ENCODE results near the gene FGF14. TPM values are rescaled to one million over a fixed set of nuclear protein-coding genes. Genes with fewer than 3 reads are reported as not detected.

Gene FGF14
- total RNA-seq, 1 donor from 2014 or later = 0.23 TPM

- Histone ChIP-seq H2AFZ (ENCODE audit: low read depth, low read length) (no peak overlapping the region), H3K36me3 (ENCODE audit: insufficient read depth, low read length) (no peaks in the 10 kb centered on the region), H3K4me1 (ENCODE audit: insufficient read depth, low read length) (no peaks in the 10 kb centered on the region), H3K27me3 (ENCODE audit: insufficient read depth, low read length) (no peaks in the 10 kb centered on the region), H3K4me2 (ENCODE audit: low read length) (no peak overlapping the region), H3K9ac (ENCODE audit: low read length) (no peak overlapping the region), H3K4me3 (ENCODE audit: insufficient read depth, low read depth, low read length) (no peak overlapping the region), H3K27ac (ENCODE audit: low read depth, low read length) (no peak overlapping the region), H3K9me3 (ENCODE audit: insufficient read depth, low read depth, low read length) (no peaks in the 10 kb centered on the region), H4K20me1 (ENCODE audit: insufficient read depth, low read length) (no peaks in the 10 kb centered on the region), H3K79me2 (ENCODE audit: insufficient read depth, low read length) (no peaks in the 10 kb centered on the region)
- Mint-ChIP-seq H3K9me3 (ENCODE audit: unreplicated experiment) (no peaks in the 10 kb centered on the region), H3K27ac (ENCODE audit: unreplicated experiment) (no peak overlapping the region), H3K36me3 (ENCODE audit: low read depth, unreplicated experiment) (no peaks in the 10 kb centered on the region), H3K4me3 (ENCODE audit: unreplicated experiment) (no peak overlapping the region), H3K4me1 (ENCODE audit: low read depth, unreplicated experiment) (peaks cover 3% of the 10 kb centered on the region), H3K27me3 (ENCODE audit: low read depth, unreplicated experiment) (peaks cover 2% of the 10 kb centered on the region)
- FAIRE-seq (no peak), DNase-seq (ENCODE audit: low read depth) (peak; percentile 4)
- TF ChIP-seq CTCF (IDR thresholded peaks at IDR 0.05; ENCODE audit: insufficient read depth, low read depth, low read length) (no peak), EZH2 (IDR thresholded peaks at IDR 0.05; ENCODE audit: insufficient read depth, low read length) (no peak)
Measured at GRCh38 chr13:102275969-102276368, 125.9 kb downstream of the FGF14 start.

GRCh38 chr13:102273111-102273510 is 128.7 kb downstream of the FGF14 start:
- TF ChIP-seq CTCF (IDR thresholded peaks at IDR 0.05; ENCODE audit: insufficient read depth, low read depth, low read length) (no peak), EZH2 (IDR thresholded peaks at IDR 0.05; ENCODE audit: insufficient read depth, low read length) (no peak)
- Mint-ChIP-seq H3K9me3 (ENCODE audit: unreplicated experiment) (no peaks in the 10 kb centered on the region), H3K4me3 (ENCODE audit: unreplicated experiment) (no peak overlapping the region), H3K27me3 (ENCODE audit: low read depth, unreplicated experiment) (peaks cover 2% of the 10 kb centered on the region), H3K4me1 (ENCODE audit: low read depth, unreplicated experiment) (peaks cover 1% of the 10 kb centered on the region), H3K36me3 (ENCODE audit: low read depth, unreplicated experiment) (no peaks in the 10 kb centered on the region), H3K27ac (ENCODE audit: unreplicated experiment) (no peak overlapping the region)
- FAIRE-seq (no peak), DNase-seq (ENCODE audit: low read depth) (no peak)
- H3K79me2 ChIP-seq (ENCODE audit: insufficient read depth, low read length) = no peaks in the 10 kb centered on the region
- H3K27ac ChIP-seq (ENCODE audit: low read depth, low read length) = no peak overlapping the region
- no peak overlapping the region for H3K9ac ChIP-seq (ENCODE audit: low read length)
- H3K9me3 ChIP-seq (ENCODE audit: insufficient read depth, low read depth, low read length) = no peaks in the 10 kb centered on the region
- no peaks in the 10 kb centered on the region for H3K36me3 ChIP-seq (ENCODE audit: insufficient read depth, low read length)
- no peak overlapping the region for H3K4me2 ChIP-seq (ENCODE audit: low read length)
- H3K4me1 ChIP-seq (ENCODE audit: insufficient read depth, low read length) = no peaks in the 10 kb centered on the region
- H3K4me3 ChIP-seq (ENCODE audit: insufficient read depth, low read depth, low read length) = no peak overlapping the region
- no peak overlapping the region for H2AFZ ChIP-seq (ENCODE audit: low read depth, low read length)
- no peaks in the 10 kb centered on the region for H4K20me1 ChIP-seq (ENCODE audit: insufficient read depth, low read length)
- no peaks in the 10 kb centered on the region for H3K27me3 ChIP-seq (ENCODE audit: insufficient read depth, low read length)

- Mint-ChIP-seq H3K4me3 (ENCODE audit: unreplicated experiment) (no peak overlapping the region), H3K27ac (ENCODE audit: unreplicated experiment) (no peak overlapping the region), H3K27me3 (ENCODE audit: low read depth, unreplicated experiment) (no peaks in the 10 kb centered on the region), H3K9me3 (ENCODE audit: unreplicated experiment) (no peaks in the 10 kb centered on the region), H3K4me1 (ENCODE audit: low read depth, unreplicated experiment) (no peaks in the 10 kb centered on the region), H3K36me3 (ENCODE audit: low read depth, unreplicated experiment) (no peaks in the 10 kb centered on the region)
- Histone ChIP-seq H3K27me3 (ENCODE audit: insufficient read depth, low read length) (no peaks in the 10 kb centered on the region), H3K4me3 (ENCODE audit: insufficient read depth, low read depth, low read length) (no peak overlapping the region), H3K36me3 (ENCODE audit: insufficient read depth, low read length) (no peaks in the 10 kb centered on the region), H3K9me3 (ENCODE audit: insufficient read depth, low read depth, low read length) (no peaks in the 10 kb centered on the region), H3K79me2 (ENCODE audit: insufficient read depth, low read length) (no peaks in the 10 kb centered on the region), H4K20me1 (ENCODE audit: insufficient read depth, low read length) (no peaks in the 10 kb centered on the region), H3K27ac (ENCODE audit: low read depth, low read length) (no peak overlapping the region), H3K4me1 (ENCODE audit: insufficient read depth, low read length) (no peaks in the 10 kb centered on the region), H3K9ac (ENCODE audit: low read length) (no peak overlapping the region), H3K4me2 (ENCODE audit: low read length) (no peak overlapping the region), H2AFZ (ENCODE audit: low read depth, low read length) (no peak overlapping the region)
- DNase-seq (ENCODE audit: low read depth) (no peak), FAIRE-seq (no peak)
- TF ChIP-seq EZH2 (IDR thresholded peaks at IDR 0.05; ENCODE audit: insufficient read depth, low read length) = no peak
- no peak for TF ChIP-seq CTCF (IDR thresholded peaks at IDR 0.05; ENCODE audit: insufficient read depth, low read depth, low read length)
Measured at GRCh38 chr13:102267191-102267590, 134.7 kb downstream of the FGF14 start.

All from astrocyte (in vitro differentiated cells and primary cell).